Hepatic stellate cell (primary cell): ENCODE measurements around the gene REXO4.
"Not testable (repeated sequence)": the region's sequence is repeated elsewhere in the genome, so short reads cannot be mapped to it uniquely, and the experiment has no call there.

Experiments
- DNase-seq: peaks from one replicate; pipeline ENCODE4 v3.0.0; 2011; ENCODE audit warnings: low spot score

The REXO4 gene

GRCh38 chr9:133386338-133386737 is 31.5 kb downstream of the REXO4 start:
- DNase-seq = no peak

GRCh38 chr9:133385452-133385851 is 32.4 kb downstream of the REXO4 start:
- DNase-seq = no peak

- DNase-seq = no peak
Observed at GRCh38 chr9:133384736-133385321, 33.0 kb downstream of the REXO4 start.

GRCh38 chr9:133383438-133383837 is 34.4 kb downstream of the REXO4 start:
- DNase-seq = no peak

GRCh38 chr9:133382507-133383141 is 35.2 kb downstream of the REXO4 start:
- DNase-seq = no peak

GRCh38 chr9:133380734-133381133 is 37.1 kb downstream of the REXO4 start:
- DNase-seq = no peak

- DNase-seq = no peak
Observed at GRCh38 chr9:133379153-133380086, 38.4 kb downstream of the REXO4 start.

- DNase-seq = no peak
Observed at GRCh38 chr9:133378408-133378962, 39.3 kb downstream of the REXO4 start.

GRCh38 chr9:133377721-133378216 is 40.0 kb downstream of the REXO4 start:
- no peak for DNase-seq

GRCh38 chr9:133377280-133377679 is 40.5 kb downstream of the REXO4 start:
- not testable (repeated sequence) for DNase-seq

- peak; percentile 99 for DNase-seq
Observed at GRCh38 chr9:133375724-133376654, 41.8 kb downstream of the REXO4 start, which contains the start of the genes STKLD1 and SURF4. Gene STKLD1, plus strand, starts transcription at chr9:133376366. Its CDS starts 108 bp downstream, at chr9:133376474. Gene SURF4, minus strand, starts transcription at chr9:133376060. Its CDS starts 91 bp downstream, at chr9:133375969.

- DNase-seq = peak; percentile 69
Observed at GRCh38 chr9:133375116-133375723, 42.6 kb downstream of the REXO4 start.

- peak; percentile 74 for DNase-seq
Observed at GRCh38 chr9:133374612-133375115, 43.1 kb downstream of the REXO4 start.

- DNase-seq = no peak
Observed at GRCh38 chr9:133372144-133372543, 45.7 kb downstream of the REXO4 start.

- DNase-seq = no peak
Observed at GRCh38 chr9:133371261-133371711, 46.5 kb downstream of the REXO4 start.

GRCh38 chr9:133370685-133371084 is 47.1 kb downstream of the REXO4 start:
- no peak for DNase-seq

GRCh38 chr9:133369933-133370332 is 47.9 kb downstream of the REXO4 start:
- no peak for DNase-seq

- DNase-seq = no peak
Observed at GRCh38 chr9:133369422-133369821, 48.4 kb downstream of the REXO4 start.

GRCh38 chr9:133368249-133368881 is 49.4 kb downstream of the REXO4 start:
- DNase-seq = no peak

GRCh38 chr9:133367778-133368177 is 50.0 kb downstream of the REXO4 start:
- DNase-seq = no peak
